ENCODE results near the gene ZBTB48.
"Not testable (repeated sequence)": the region's sequence is repeated elsewhere in the genome, so short reads cannot be mapped to it uniquely, and the experiment has no call there.

Gene ZBTB48

GRCh38 chr1:6592865-6593593 is 13.2 kb downstream of the ZBTB48 start:
- no peak for DNase-seq

DNA sequence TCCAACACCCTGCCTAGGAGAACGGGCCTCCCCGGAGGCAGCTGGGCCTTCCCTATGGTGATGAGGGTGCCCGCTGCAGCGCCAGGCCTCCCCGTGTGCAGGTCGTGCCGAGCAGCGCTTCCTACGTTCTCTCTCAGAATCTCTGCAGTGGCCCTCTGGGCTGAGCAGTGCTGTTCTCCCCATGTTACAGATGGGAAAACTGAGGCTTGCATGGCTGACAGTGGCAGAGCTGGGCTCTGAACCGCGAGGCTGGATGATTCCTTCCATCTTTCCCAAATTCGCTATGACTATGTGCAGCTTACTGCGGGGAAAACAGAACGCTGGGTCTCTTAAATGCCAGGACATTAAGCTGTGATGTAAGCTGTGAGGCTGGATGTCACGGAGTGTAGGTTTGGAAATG is 14.0 kb downstream of the ZBTB48 start:
- no peak for DNase-seq

- DNase-seq, result no peak
Observed at GRCh38 chr1:6594977-6595740, 15.4 kb downstream of the ZBTB48 start.

GRCh38 chr1:6596351-6596750 is 16.6 kb downstream of the ZBTB48 start:
- DNase-seq, result no peak

- no peak for DNase-seq
Observed at GRCh38 chr1:6596886-6597776, 17.3 kb downstream of the ZBTB48 start.

DNA sequence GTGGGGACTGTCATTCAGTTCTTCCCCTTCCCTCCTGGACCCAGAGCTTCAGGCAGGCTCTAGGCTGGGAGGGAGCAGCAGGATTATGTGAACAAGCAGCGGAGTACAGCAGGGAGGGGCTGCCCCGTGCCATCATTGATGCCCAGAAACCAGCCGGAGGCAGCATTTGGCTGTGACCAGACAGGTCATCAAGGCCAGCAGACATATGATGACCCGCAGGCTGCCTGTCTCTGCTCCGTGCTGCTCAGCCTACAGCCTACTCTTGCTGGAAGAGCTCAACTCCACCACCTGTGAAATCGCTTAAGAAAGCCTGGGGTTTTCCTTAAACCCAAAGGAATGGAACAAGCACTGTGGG is 18.0 kb downstream of the ZBTB48 start:
- DNase-seq, result no peak

- DNase-seq, result no peak
Observed at GRCh38 chr1:6599141-6599975, 19.6 kb downstream of the ZBTB48 start.

- DNase-seq, result not testable (repeated sequence)
Observed at GRCh38 chr1:6599991-6600390, 20.2 kb downstream of the ZBTB48 start.

- no peak for DNase-seq
Observed at GRCh38 chr1:6600410-6601048, 20.7 kb downstream of the ZBTB48 start.

DNA sequence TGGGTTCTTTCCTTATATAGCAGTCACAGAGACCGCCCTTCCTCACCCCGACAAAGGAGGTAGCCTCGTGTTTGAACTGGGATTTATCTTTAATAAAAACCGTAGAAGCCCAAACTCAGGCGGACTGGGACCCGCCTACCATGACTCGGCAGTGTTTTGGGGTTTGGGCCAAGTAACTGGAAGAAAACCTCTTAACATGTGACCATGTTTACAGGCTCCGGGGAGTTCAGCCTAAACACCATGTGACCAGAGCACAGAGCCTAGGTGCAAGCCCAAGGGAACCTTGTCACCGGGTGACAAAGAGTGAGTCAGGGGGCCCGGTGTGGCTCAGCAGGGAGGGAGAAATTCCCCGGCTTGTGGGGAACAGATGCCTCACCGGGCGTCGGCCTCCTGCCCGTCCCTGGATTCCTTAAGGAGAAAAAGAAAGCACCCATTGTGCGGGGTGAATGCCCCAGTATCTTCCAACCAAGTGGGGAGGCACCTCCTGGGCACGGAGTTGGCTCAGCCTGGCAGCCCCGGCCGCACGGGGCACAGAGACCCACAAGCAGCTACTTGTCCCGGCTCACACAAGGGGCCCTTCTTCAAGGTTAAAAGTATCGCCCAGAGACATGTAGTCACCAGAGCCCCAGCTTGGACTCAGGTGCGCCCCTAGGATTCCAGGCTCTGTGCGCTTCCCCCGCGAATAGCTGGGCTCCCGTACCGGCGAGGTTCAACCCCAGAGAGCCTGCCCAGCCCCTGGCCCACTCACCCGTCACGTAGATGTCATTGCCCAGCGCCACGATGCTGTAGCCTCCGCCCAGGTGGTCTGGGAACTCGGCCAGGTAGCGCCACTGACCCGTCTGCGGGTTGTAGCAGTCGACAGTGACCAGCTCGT is 21.5 kb downstream of the ZBTB48 start:
- DNase-seq, result peak; percentile 97

- DNase-seq, result peak; percentile 22
Observed at GRCh38 chr1:6601923-6602668, 22.3 kb downstream of the ZBTB48 start.

- DNase-seq, result peak; percentile 93
Observed at GRCh38 chr1:6602669-6603237, 23.0 kb downstream of the ZBTB48 start, which contains the start of gene KLHL21. TSS of gene KLHL21 (minus strand) at chr1:6602869. CDS start at chr1:6602817, 52 bp downstream.

DNA sequence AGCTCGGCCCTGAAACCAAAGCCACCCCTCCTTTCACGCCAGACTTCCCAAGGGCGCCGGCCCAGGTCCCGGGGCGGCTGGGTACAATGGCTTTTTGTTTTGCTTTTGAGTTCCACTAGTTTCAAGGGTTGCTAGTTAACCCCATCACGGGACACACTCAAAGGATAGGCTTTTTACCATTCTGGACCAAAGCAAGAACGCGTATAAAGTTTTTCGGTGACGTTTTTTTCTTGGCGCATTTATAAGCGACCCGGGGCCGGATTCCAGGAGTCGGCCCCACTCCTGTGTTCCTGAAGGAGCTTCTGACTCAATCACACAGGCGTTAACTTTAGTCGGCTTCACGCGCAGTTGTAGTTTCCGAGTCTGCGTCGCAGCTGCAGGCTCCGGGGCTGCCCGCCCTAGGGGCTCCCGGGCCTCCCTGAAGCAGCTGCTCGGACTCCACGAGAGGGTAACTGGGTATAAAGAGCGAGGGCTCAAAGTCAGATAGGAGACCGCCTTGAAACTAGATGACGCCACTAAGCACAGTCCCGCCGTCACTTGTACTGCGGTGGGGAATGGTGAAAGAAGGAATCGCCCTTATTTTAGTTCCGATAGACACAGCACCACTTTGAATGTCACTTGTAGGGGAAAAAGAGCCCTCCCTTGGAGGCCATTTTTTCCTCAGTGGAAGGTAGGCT is 23.6 kb downstream of the ZBTB48 start:
- peak; percentile 71 for DNase-seq

DNA sequence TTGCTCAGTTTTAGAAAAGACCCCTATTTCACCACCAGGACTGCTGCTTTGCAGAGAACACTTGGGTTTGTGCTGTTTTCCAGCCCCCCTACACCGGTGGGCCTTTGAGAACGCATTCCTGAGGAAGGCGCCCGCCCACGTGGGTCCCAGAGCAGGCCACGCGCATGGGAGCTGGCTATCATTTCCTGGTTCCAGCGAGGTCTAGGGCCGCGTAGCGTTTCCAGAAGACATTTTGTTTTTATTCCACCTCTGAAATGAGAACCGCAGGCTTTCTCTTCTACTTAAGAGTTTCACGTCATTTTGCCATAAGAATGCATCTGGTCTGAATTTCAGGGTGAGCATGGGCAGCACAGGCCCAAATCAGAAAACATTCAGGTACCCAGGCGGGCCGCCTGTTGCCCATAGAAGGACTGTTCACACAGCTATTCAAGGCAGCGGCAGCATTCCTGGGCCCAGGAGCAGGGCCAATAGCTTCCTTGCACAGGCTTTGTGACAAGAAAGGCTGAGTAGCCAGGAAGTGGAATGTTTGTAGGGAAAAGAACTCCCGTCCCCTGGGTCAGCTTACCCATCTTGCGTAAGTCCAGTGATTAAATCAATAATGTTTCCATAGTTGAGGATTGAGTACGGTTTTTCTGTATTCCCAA is 24.2 kb downstream of the ZBTB48 start:
- peak; percentile 80 for DNase-seq

GRCh38 chr1:6612641-6613360 is 33.0 kb downstream of the ZBTB48 start:
- peak; percentile 38 for DNase-seq

GRCh38 chr1:6613361-6614018 is 33.7 kb downstream of the ZBTB48 start, which contains the start of gene PHF13:
TSS of gene PHF13 (plus strand) at chr1:6613731. CDS start at chr1:6614067, 336 bp downstream.
- DNase-seq, result peak; percentile 99

Data from HCEC 1CT (cell line).